BLaER1 (cell line): ENCODE measurements around the gene HCCS.

Experiments
- H3K27ac ChIP-seq: shearing (Covaris generic); formaldehyde crosslinking; 2 replicates; pipeline ENCODE4 v1.8.1; 2022
- H3K27me3 ChIP-seq: shearing (Covaris generic); formaldehyde crosslinking; 2 replicates; pipeline ENCODE4 v1.8.1; 2022
- H3K36me3 ChIP-seq: shearing (Covaris generic); formaldehyde crosslinking; 2 replicates; pipeline ENCODE4 v1.8.1; 2022
- H3K4me1 ChIP-seq: shearing (Covaris generic); formaldehyde crosslinking; 2 replicates; pipeline ENCODE4 v1.8.1; 2022
- H3K4me2 ChIP-seq: shearing (Covaris generic); formaldehyde crosslinking; 2 replicates; pipeline ENCODE4 v1.8.1; 2022
- H3K4me3 ChIP-seq: shearing (Covaris generic); formaldehyde crosslinking; 2 replicates; pipeline ENCODE4 v1.8.1; 2022
- H3K9ac ChIP-seq: shearing (Covaris generic); formaldehyde crosslinking; 2 replicates; pipeline ENCODE4 v1.8.1; 2022
- H3K9me3 ChIP-seq: shearing (Covaris generic); formaldehyde crosslinking; 2 replicates; pipeline ENCODE4 v1.8.1; 2022
- H4K20me1 ChIP-seq: shearing (Covaris generic); formaldehyde crosslinking; 2 replicates; pipeline ENCODE4 v1.8.1; 2022
- Cebpa-rat ChIP-seq: shearing (Covaris generic); IDR thresholded peaks from 2 replicates; pipeline ENCODE4 v1.8.1; 2022

Gene HCCS

GRCh38 chrX:11138498-11139390 is 27.6 kb downstream of the HCCS start:
- H4K20me1 ChIP-seq, result peaks cover 5% of the 10 kb centered on the region; the same call in 1 of the 2 replicates
- no peak for TF ChIP-seq Cebpa-rat
- no peaks in the 10 kb centered on the region for H3K36me3 ChIP-seq

GRCh38 chrX:11143931-11144678 is 33.0 kb downstream of the HCCS start:
- peaks cover 88% of the 10 kb centered on the region for H3K27me3 ChIP-seq
- H3K9ac ChIP-seq, result no peak overlapping the region
- H3K4me1 ChIP-seq, result no peaks in the 10 kb centered on the region
- TF ChIP-seq Cebpa-rat, result no peak
- no peaks in the 10 kb centered on the region for H3K9me3 ChIP-seq
- no peak overlapping the region for H3K4me2 ChIP-seq
- H3K36me3 ChIP-seq, result no peaks in the 10 kb centered on the region
- no peak overlapping the region for H3K27ac ChIP-seq
- no peak overlapping the region for H3K4me3 ChIP-seq
- H4K20me1 ChIP-seq, result peaks cover 11% of the 10 kb centered on the region; the same call in 1 of the 2 replicates

More at GRCh38 chrX:11138498-11139390, 27.6 kb downstream of the HCCS start:
- Histone ChIP-seq H3K4me3 (no peak overlapping the region), H3K4me1 (no peaks in the 10 kb centered on the region), H3K4me2 (no peak overlapping the region), H3K27me3 (peaks cover 74% of the 10 kb centered on the region), H3K9me3 (no peaks in the 10 kb centered on the region), H3K27ac (no peak overlapping the region), H3K9ac (no peak overlapping the region)

- Histone ChIP-seq H3K27ac (no peak overlapping the region), H4K20me1 (peaks cover 8% of the 10 kb centered on the region; the same call in 1 of the 2 replicates), H3K4me1 (no peaks in the 10 kb centered on the region), H3K9me3 (no peaks in the 10 kb centered on the region), H3K27me3 (peaks cover 89% of the 10 kb centered on the region), H3K4me3 (no peak overlapping the region), H3K36me3 (no peaks in the 10 kb centered on the region), H3K4me2 (no peak overlapping the region), H3K9ac (no peak overlapping the region)
- no peak for TF ChIP-seq Cebpa-rat
These were observed 35.3 kb downstream of the HCCS start for GRCh38 chrX:11146411-11146810.

- peaks cover 89% of the 10 kb centered on the region for H3K27me3 ChIP-seq
- H3K4me3 ChIP-seq, result no peak overlapping the region
- no peak overlapping the region for H3K4me2 ChIP-seq
- peaks cover 8% of the 10 kb centered on the region; the same call in 1 of the 2 replicates for H4K20me1 ChIP-seq
- H3K9ac ChIP-seq, result no peak overlapping the region
- no peak overlapping the region for H3K27ac ChIP-seq
- H3K36me3 ChIP-seq, result no peaks in the 10 kb centered on the region
- no peaks in the 10 kb centered on the region for H3K4me1 ChIP-seq
- no peak for TF ChIP-seq Cebpa-rat
- H3K9me3 ChIP-seq, result no peaks in the 10 kb centered on the region
These were observed 37.3 kb downstream of the HCCS start for GRCh38 chrX:11148401-11148800.

- Histone ChIP-seq H3K36me3 (no peaks in the 10 kb centered on the region), H3K4me3 (no peak overlapping the region), H3K4me1 (no peaks in the 10 kb centered on the region), H3K9me3 (no peaks in the 10 kb centered on the region), H3K4me2 (no peak overlapping the region), H3K27ac (no peak overlapping the region), H3K27me3 (peaks cover 81% of the 10 kb centered on the region), H4K20me1 (peaks cover 8% of the 10 kb centered on the region; the same call in 1 of the 2 replicates), H3K9ac (no peak overlapping the region)
- TF ChIP-seq Cebpa-rat, result no peak
These were observed 40.8 kb downstream of the HCCS start for GRCh38 chrX:11151799-11152559.

GRCh38 chrX:11159149-11159548 is 48.0 kb downstream of the HCCS start:
- Histone ChIP-seq H3K4me2 (no peak overlapping the region), H3K4me1 (no peaks in the 10 kb centered on the region), H4K20me1 (no peaks in the 10 kb centered on the region; the same call in 1 of the 2 replicates), H3K9me3 (no peaks in the 10 kb centered on the region), H3K27me3 (peaks cover 89% of the 10 kb centered on the region), H3K9ac (no peak overlapping the region), H3K27ac (no peak overlapping the region), H3K36me3 (no peaks in the 10 kb centered on the region), H3K4me3 (no peak overlapping the region)
- TF ChIP-seq Cebpa-rat, result no peak

- Histone ChIP-seq H3K9me3 (no peaks in the 10 kb centered on the region), H3K4me3 (no peak overlapping the region)
These were observed 53.3 kb downstream of the HCCS start for GRCh38 chrX:11164433-11164832.

GRCh38 chrX:11171956-11172355 is 60.8 kb downstream of the HCCS start:
- Histone ChIP-seq H3K9ac (no peak overlapping the region), H3K27me3 (peaks cover 94% of the 10 kb centered on the region), H3K27ac (no peak overlapping the region), H3K9me3 (no peaks in the 10 kb centered on the region), H3K4me2 (no peak overlapping the region), H3K4me3 (no peak overlapping the region), H4K20me1 (no peaks in the 10 kb centered on the region), H3K4me1 (no peaks in the 10 kb centered on the region), H3K36me3 (no peaks in the 10 kb centered on the region)
- TF ChIP-seq Cebpa-rat, result no peak

More at GRCh38 chrX:11164433-11164832, 53.3 kb downstream of the HCCS start:
- Histone ChIP-seq H3K9ac (no peak overlapping the region), H3K4me2 (no peak overlapping the region), H3K4me1 (no peaks in the 10 kb centered on the region), H3K27me3 (peaks cover 96% of the 10 kb centered on the region), H4K20me1 (no peaks in the 10 kb centered on the region), H3K36me3 (no peaks in the 10 kb centered on the region), H3K27ac (no peak overlapping the region)
- no peak for TF ChIP-seq Cebpa-rat

- Histone ChIP-seq H3K9ac (no peak overlapping the region), H4K20me1 (no peaks in the 10 kb centered on the region), H3K27me3 (peaks cover 92% of the 10 kb centered on the region), H3K9me3 (no peaks in the 10 kb centered on the region), H3K36me3 (no peaks in the 10 kb centered on the region), H3K4me2 (no peak overlapping the region), H3K4me1 (no peaks in the 10 kb centered on the region), H3K27ac (no peak overlapping the region), H3K4me3 (no peak overlapping the region)
- TF ChIP-seq Cebpa-rat, result no peak
These were observed 61.3 kb downstream of the HCCS start for GRCh38 chrX:11172415-11172814.
